ENCODE measurements around the gene MRTFA.
"Not testable (repeated sequence)": the region's sequence is repeated elsewhere in the genome, so short reads cannot be mapped to it uniquely, and the experiment has no call there.

The MRTFA gene

GRCh38 chr22:40385036-40385782, 251.3 kb downstream of the MRTFA start:
- no peaks in the 10 kb centered on the region for H3K36me3 ChIP-seq (ENCODE audit: control insufficient read depth, insufficient read depth, low read length)
- TF ChIP-seq, protein P1, sequence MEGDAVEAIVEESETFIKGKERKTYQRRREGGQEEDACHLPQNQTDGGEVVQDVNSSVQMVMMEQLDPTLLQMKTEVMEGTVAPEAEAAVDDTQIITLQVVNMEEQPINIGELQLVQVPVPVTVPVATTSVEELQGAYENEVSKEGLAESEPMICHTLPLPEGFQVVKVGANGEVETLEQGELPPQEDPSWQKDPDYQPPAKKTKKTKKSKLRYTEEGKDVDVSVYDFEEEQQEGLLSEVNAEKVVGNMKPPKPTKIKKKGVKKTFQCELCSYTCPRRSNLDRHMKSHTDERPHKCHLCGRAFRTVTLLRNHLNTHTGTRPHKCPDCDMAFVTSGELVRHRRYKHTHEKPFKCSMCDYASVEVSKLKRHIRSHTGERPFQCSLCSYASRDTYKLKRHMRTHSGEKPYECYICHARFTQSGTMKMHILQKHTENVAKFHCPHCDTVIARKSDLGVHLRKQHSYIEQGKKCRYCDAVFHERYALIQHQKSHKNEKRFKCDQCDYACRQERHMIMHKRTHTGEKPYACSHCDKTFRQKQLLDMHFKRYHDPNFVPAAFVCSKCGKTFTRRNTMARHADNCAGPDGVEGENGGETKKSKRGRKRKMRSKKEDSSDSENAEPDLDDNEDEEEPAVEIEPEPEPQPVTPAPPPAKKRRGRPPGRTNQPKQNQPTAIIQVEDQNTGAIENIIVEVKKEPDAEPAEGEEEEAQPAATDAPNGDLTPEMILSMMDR (IDR thresholded peaks at IDR 0.05; ENCODE audit: insufficient read depth, low read length, poor library complexity, severe bottlenecking) = no peak
- H3K4me3 ChIP-seq (replicated peaks; ENCODE audit: low read depth, low read length) = peak overlapping the region; percentile 23
- peak; percentile 34 for DNase-seq (ENCODE audit: extremely low read depth, insufficient read length)
- no peaks in the 10 kb centered on the region for H3K27me3 ChIP-seq (replicated peaks; ENCODE audit: control insufficient read depth, insufficient read depth, low read length)

GRCh38 chr22:40383905-40384304, 252.6 kb downstream of the MRTFA start:
- Histone ChIP-seq H3K4me3 (replicated peaks; ENCODE audit: low read depth, low read length) (no peak overlapping the region), H3K27me3 (replicated peaks; ENCODE audit: control insufficient read depth, insufficient read depth, low read length) (no peaks in the 10 kb centered on the region), H3K36me3 (ENCODE audit: control insufficient read depth, insufficient read depth, low read length) (no peaks in the 10 kb centered on the region)
- TF ChIP-seq, protein P1 (IDR thresholded peaks at IDR 0.05; ENCODE audit: insufficient read depth, low read length, poor library complexity, severe bottlenecking) = no peak
- no peak for DNase-seq (ENCODE audit: extremely low read depth, insufficient read length)

- TF ChIP-seq, protein P1 (IDR thresholded peaks at IDR 0.05; ENCODE audit: insufficient read depth, low read length, poor library complexity, severe bottlenecking) = no peak
- no peak overlapping the region for H3K4me3 ChIP-seq (replicated peaks; ENCODE audit: low read depth, low read length)
- DNase-seq (ENCODE audit: extremely low read depth, insufficient read length) = no peak
- H3K36me3 ChIP-seq (ENCODE audit: control insufficient read depth, insufficient read depth, low read length) = peaks cover 4% of the 10 kb centered on the region
- no peaks in the 10 kb centered on the region for H3K27me3 ChIP-seq (replicated peaks; ENCODE audit: control insufficient read depth, insufficient read depth, low read length)
These were observed 255.1 kb downstream of the MRTFA start for GRCh38 chr22:40381461-40381860.

- H3K27me3 ChIP-seq (replicated peaks; ENCODE audit: control insufficient read depth, insufficient read depth, low read length); DNase-seq (ENCODE audit: extremely low read depth, insufficient read length); H3K36me3 ChIP-seq (ENCODE audit: control insufficient read depth, insufficient read depth, low read length); H3K4me3 ChIP-seq (replicated peaks; ENCODE audit: low read depth, low read length): not testable (repeated sequence)
These were observed 258.1 kb downstream of the MRTFA start for GRCh38 chr22:40378448-40378847.

GRCh38 chr22:40377931-40378330, 258.6 kb downstream of the MRTFA start:
- Histone ChIP-seq H3K27me3 (replicated peaks; ENCODE audit: control insufficient read depth, insufficient read depth, low read length) (no peaks in the 10 kb centered on the region), H3K4me3 (replicated peaks; ENCODE audit: low read depth, low read length) (no peak overlapping the region), H3K36me3 (ENCODE audit: control insufficient read depth, insufficient read depth, low read length) (peaks cover 4% of the 10 kb centered on the region)
- no peak for DNase-seq (ENCODE audit: extremely low read depth, insufficient read length)
- TF ChIP-seq, protein P1 (IDR thresholded peaks at IDR 0.05; ENCODE audit: insufficient read depth, low read length, poor library complexity, severe bottlenecking) = no peak

DNA sequence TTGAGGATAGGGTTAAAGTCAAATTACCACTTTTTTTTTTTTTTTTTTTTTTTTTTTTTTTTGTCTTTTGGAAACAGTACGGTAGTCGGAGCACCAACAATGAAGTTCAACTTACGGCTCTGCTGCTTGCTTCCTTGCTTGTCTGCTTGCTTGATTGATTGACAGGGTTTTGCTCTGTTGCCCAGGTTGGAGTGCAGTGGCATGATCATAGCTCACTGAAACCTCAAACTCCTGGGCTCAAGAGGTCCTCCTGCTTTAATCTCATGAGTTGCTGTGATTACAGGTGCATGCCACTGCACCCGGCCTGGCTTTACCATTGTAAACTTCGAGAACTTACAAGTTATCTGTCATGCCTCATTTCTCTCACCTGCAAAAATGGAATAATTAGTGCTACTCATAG, 260.4 kb downstream of the MRTFA start:
- H3K4me3 ChIP-seq (replicated peaks; ENCODE audit: low read depth, low read length) = no peak overlapping the region
- TF ChIP-seq, protein P1 (IDR thresholded peaks at IDR 0.05; ENCODE audit: insufficient read depth, low read length, poor library complexity, severe bottlenecking) = no peak
- H3K36me3 ChIP-seq (ENCODE audit: control insufficient read depth, insufficient read depth, low read length) = peaks cover 4% of the 10 kb centered on the region
- H3K27me3 ChIP-seq (replicated peaks; ENCODE audit: control insufficient read depth, insufficient read depth, low read length) = no peaks in the 10 kb centered on the region
- no peak for DNase-seq (ENCODE audit: extremely low read depth, insufficient read length)

Data from GM06990 (cell line).